HFF-Myc (cell line): ENCODE measurements around the gene ITGAE.
A peak's percentile ranks its signal among the peaks of the same experiment; 100 is the strongest.
"Not testable (repeated sequence)": the region's sequence is repeated elsewhere in the genome, so short reads cannot be mapped to it uniquely, and the experiment has no call there.

ENCODE experiments used
- DNase-seq: peaks from one replicate; pipeline ENCODE4 v3.0.0-alpha.2; 2011; ENCODE audit warnings: low read depth; ENCODE audit errors: extremely low read depth
- H3K4me3 ChIP-seq: replicated peaks from 2 replicates; pipeline ENCODE4 v1.5.1; 2011; ENCODE audit warnings: low read depth, mild to moderate bottlenecking, control low read depth, low read length
- CTCF ChIP-seq: IDR thresholded peaks from 2 replicates; pipeline ENCODE4 v1.5.1; 2012; ENCODE audit warnings: mild to moderate bottlenecking, low read depth, low read length, control low read depth; ENCODE audit errors: missing control alignments

Gene ITGAE

GRCh38 chr17:3800362-3801271 is at the start of gene ITGAE:
Gene ITGAE (minus strand): TSS chr17:3801188. CDS start chr17:3801144, 44 bp downstream.
- no peak for DNase-seq
- no peak within 1 kb of the TSS for H3K4me3 ChIP-seq
- no peak for TF ChIP-seq CTCF

GRCh38 chr17:3848229-3848835 is 47.3 kb upstream of the ITGAE start:
- no peak overlapping the region for H3K4me3 ChIP-seq
- no peak for TF ChIP-seq CTCF
- DNase-seq, result no peak

- no peak for TF ChIP-seq CTCF
- no peak for DNase-seq
- no peak overlapping the region for H3K4me3 ChIP-seq
Observed at GRCh38 chr17:3847165-3847670, 46.2 kb upstream of the ITGAE start.

GRCh38 chr17:3846437-3847164 is 45.6 kb upstream of the ITGAE start:
- peak overlapping the region; percentile 86; the same call in 1 of the 2 replicates for H3K4me3 ChIP-seq
- no peak for DNase-seq
- no peak for TF ChIP-seq CTCF

GRCh38 chr17:3845621-3846436 is 44.8 kb upstream of the ITGAE start, which contains the start of gene NCBP3:
Gene NCBP3 (minus strand): TSS chr17:3846246. CDS start chr17:3846223, 23 bp downstream.
- peak within 1 kb of the TSS; percentile 86 for H3K4me3 ChIP-seq
- peak; percentile 91 for TF ChIP-seq CTCF
- DNase-seq, result peak; percentile 53

- DNase-seq, result no peak
- TF ChIP-seq CTCF, result no peak
- H3K4me3 ChIP-seq, result peak overlapping the region; percentile 86
Observed at GRCh38 chr17:3845291-3845620, 44.3 kb upstream of the ITGAE start.

GRCh38 chr17:3844556-3844955 is 43.6 kb upstream of the ITGAE start:
- not testable (repeated sequence) for DNase-seq
- H3K4me3 ChIP-seq, result peak overlapping the region; percentile 86
